ENCODE data around the gene FMN1. TPM values are rescaled to one million over a fixed set of nuclear protein-coding genes. Genes with fewer than 3 reads are reported as not detected.

The FMN1 gene
- polyA plus RNA-seq, 1 donor, result 0.90 TPM

GRCh38 chr15:33048255-33048654 lies 146.3 kb downstream of the FMN1 start:
- DNase-seq (ENCODE audit: low read depth), result no peak

GRCh38 chr15:33047077-33047476 lies 147.4 kb downstream of the FMN1 start:
- DNase-seq (ENCODE audit: low read depth), result no peak

GRCh38 chr15:33046329-33046728 lies 148.2 kb downstream of the FMN1 start:
- DNase-seq (ENCODE audit: low read depth), result no peak

GRCh38 chr15:33045066-33045810 lies 149.3 kb downstream of the FMN1 start:
- DNase-seq (ENCODE audit: low read depth), result peak; percentile 43

GRCh38 chr15:33044598-33044997 lies 149.9 kb downstream of the FMN1 start:
- no peak for DNase-seq (ENCODE audit: low read depth)

- no peak for DNase-seq (ENCODE audit: low read depth)
Measured at GRCh38 chr15:33043636-33044035, 150.9 kb downstream of the FMN1 start.

GRCh38 chr15:33040496-33040895 lies 154.0 kb downstream of the FMN1 start:
- no peak for DNase-seq (ENCODE audit: low read depth)

GRCh38 chr15:33034588-33034987 lies 159.9 kb downstream of the FMN1 start:
- no peak for DNase-seq (ENCODE audit: low read depth)

GRCh38 chr15:33032053-33032452 lies 162.5 kb downstream of the FMN1 start:
- DNase-seq (ENCODE audit: low read depth), result no peak

- DNase-seq (ENCODE audit: low read depth), result no peak
Measured at GRCh38 chr15:33031324-33031821, 163.1 kb downstream of the FMN1 start.

- DNase-seq (ENCODE audit: low read depth), result no peak
Measured at GRCh38 chr15:33030315-33030714, 164.2 kb downstream of the FMN1 start.

GRCh38 chr15:33029109-33029652 lies 165.3 kb downstream of the FMN1 start:
- no peak for DNase-seq (ENCODE audit: low read depth)

GRCh38 chr15:33028495-33028894 lies 166.0 kb downstream of the FMN1 start:
- no peak for DNase-seq (ENCODE audit: low read depth)

- DNase-seq (ENCODE audit: low read depth), result no peak
Measured at GRCh38 chr15:33027306-33028035, 167.0 kb downstream of the FMN1 start.

- DNase-seq (ENCODE audit: low read depth), result no peak
Measured at GRCh38 chr15:33026614-33027013, 167.9 kb downstream of the FMN1 start.

GRCh38 chr15:33022629-33023028 lies 171.9 kb downstream of the FMN1 start:
- no peak for DNase-seq (ENCODE audit: low read depth)

GRCh38 chr15:33021806-33022389 lies 172.6 kb downstream of the FMN1 start:
- DNase-seq (ENCODE audit: low read depth), result no peak

- no peak for DNase-seq (ENCODE audit: low read depth)
Measured at GRCh38 chr15:33019354-33019981, 175.0 kb downstream of the FMN1 start.

- no peak for DNase-seq (ENCODE audit: low read depth)
Measured at GRCh38 chr15:33016405-33017024, 178.0 kb downstream of the FMN1 start.

- DNase-seq (ENCODE audit: low read depth), result no peak
Measured at GRCh38 chr15:33014586-33014985, 179.9 kb downstream of the FMN1 start.

GRCh38 chr15:33013827-33014445 lies 180.6 kb downstream of the FMN1 start:
- DNase-seq (ENCODE audit: low read depth), result no peak

Measured in forelimb muscle (tissue), 1 donor.